ENCODE data around the gene SERGEF. TPM values are rescaled to one million over a fixed set of nuclear protein-coding genes. Genes with fewer than 3 reads are reported as not detected.

Gene SERGEF
- total RNA-seq, 1 experiment from 2014 or later, result 28.7 TPM

- H2AFZ ChIP-seq, result no peak overlapping the region
- H3K9me3 ChIP-seq (ENCODE audit: insufficient read depth, low read depth), result no peaks in the 10 kb centered on the region
- H3K4me3 ChIP-seq, result no peak overlapping the region
- TF ChIP-seq EZH2 (IDR thresholded peaks at IDR 0.05; ENCODE audit: low read depth) (no peak), CTCF (conservative IDR thresholded peaks at IDR 0.05) (no peak)
- no peaks in the 10 kb centered on the region for H3K27me3 ChIP-seq (ENCODE audit: insufficient read depth, low read depth)
- H4K20me1 ChIP-seq (ENCODE audit: insufficient read depth), result no peaks in the 10 kb centered on the region
- BruUV-seq (replicated peaks), result no TSS peak
- ChIA-PET CTCF (no interaction called here), POLR2A (ENCODE audit: unreplicated experiment) (no interaction called here)
- no peaks in the 10 kb centered on the region for H3F3A ChIP-seq (ENCODE audit: insufficient read depth, low read depth)
- H3K79me2 ChIP-seq (ENCODE audit: low read depth), result no peaks in the 10 kb centered on the region
- intact Hi-C loops (cut with micrococcal nuclease; ENCODE audit: unreplicated experiment), result no loop called here
- no peak overlapping the region for H3K27ac ChIP-seq
- no peaks in the 10 kb centered on the region for H3K36me3 ChIP-seq (ENCODE audit: low read depth)
- DNase-seq, result no peak
- H3K4me1 ChIP-seq (replicated peaks; ENCODE audit: insufficient read depth), result no peaks in the 10 kb centered on the region
- 0 out of 2 replicates have a peak, but pooled peaks cover 4% of the 10 kb centered on the region for H3K9me2 ChIP-seq (ENCODE audit: insufficient read depth)
- H3K4me2 ChIP-seq, result no peak overlapping the region
Observed at GRCh38 chr11:18054511-18055103, 41.8 kb upstream of the SERGEF start.

- ChIA-PET POLR2A (ENCODE audit: unreplicated experiment) (no interaction called here), CTCF (no interaction called here)
- no peak overlapping the region for H3K27ac ChIP-seq
- DNase-seq, result no peak
- no peaks in the 10 kb centered on the region for H3K79me2 ChIP-seq (ENCODE audit: low read depth)
- H3K9me2 ChIP-seq (ENCODE audit: insufficient read depth), result 0 out of 2 replicates have a peak, but pooled peaks cover 4% of the 10 kb centered on the region
- no peak overlapping the region for H2AFZ ChIP-seq
- H3K4me1 ChIP-seq (replicated peaks; ENCODE audit: insufficient read depth), result no peaks in the 10 kb centered on the region
- TF ChIP-seq EZH2 (IDR thresholded peaks at IDR 0.05; ENCODE audit: low read depth) (no peak), CTCF (conservative IDR thresholded peaks at IDR 0.05) (no peak)
- H3K27me3 ChIP-seq (ENCODE audit: insufficient read depth, low read depth), result peaks cover 30% of the 10 kb centered on the region
- H3K36me3 ChIP-seq (ENCODE audit: low read depth), result no peaks in the 10 kb centered on the region
- H3K4me3 ChIP-seq, result no peak overlapping the region
- no peaks in the 10 kb centered on the region for H4K20me1 ChIP-seq (ENCODE audit: insufficient read depth)
- no peaks in the 10 kb centered on the region for H3K9me3 ChIP-seq (ENCODE audit: insufficient read depth, low read depth)
- BruUV-seq (replicated peaks), result no TSS peak
- no peak overlapping the region for H3K4me2 ChIP-seq
- no peaks in the 10 kb centered on the region for H3F3A ChIP-seq (ENCODE audit: insufficient read depth, low read depth)
- intact Hi-C loops (cut with micrococcal nuclease; ENCODE audit: unreplicated experiment), result no loop called here
Observed at GRCh38 chr11:18050848-18051247, 38.0 kb upstream of the SERGEF start.

- no TSS peak for BruUV-seq (replicated peaks)
- ChIA-PET CTCF (no interaction called here), POLR2A (ENCODE audit: unreplicated experiment) (no interaction called here)
- Histone ChIP-seq H3K9me3 (ENCODE audit: insufficient read depth, low read depth) (no peaks in the 10 kb centered on the region), H4K20me1 (ENCODE audit: insufficient read depth) (no peaks in the 10 kb centered on the region), H2AFZ (no peak within 1 kb of the TSS), H3K4me2 (no peak within 1 kb of the TSS), H3K36me3 (ENCODE audit: low read depth) (no peaks in the 10 kb centered on the region), H3K27me3 (ENCODE audit: insufficient read depth, low read depth) (peaks cover 66% of the 10 kb centered on the region), H3K4me1 (replicated peaks; ENCODE audit: insufficient read depth) (no peaks in the 10 kb centered on the region), H3F3A (ENCODE audit: insufficient read depth, low read depth) (no peaks in the 10 kb centered on the region), H3K27ac (no peak within 1 kb of the TSS), H3K79me2 (ENCODE audit: low read depth) (no peaks in the 10 kb centered on the region), H3K9me2 (ENCODE audit: insufficient read depth) (no peaks in the 10 kb centered on the region), H3K4me3 (no peak within 1 kb of the TSS)
- peak in 1 of 2 experiments; percentile 16 for DNase-seq
- intact Hi-C loops (cut with micrococcal nuclease; ENCODE audit: unreplicated experiment), result no loop called here
- TF ChIP-seq CTCF (conservative IDR thresholded peaks at IDR 0.05) (no peak), EZH2 (IDR thresholded peaks at IDR 0.05; ENCODE audit: low read depth) (no peak)
Observed at GRCh38 chr11:18046116-18046777, 33.4 kb upstream of the SERGEF start, which contains the start of gene TPH1. Gene TPH1, minus strand, starts transcription at chr11:18046269. Its CDS starts 5,507 bp downstream, at chr11:18040762.

Data from PC-9 (cell line).